22Rv1 (cell line): ENCODE results near the gene SNX8.

ENCODE experiments used
- ZFX ChIP-seq: fragments of 450-650 bp; IDR thresholded peaks from 2 replicates; pipeline ENCODE4 v1.6.1; 2017; ENCODE audit warnings: antibody characterized with exemption, borderline replicate concordance
- TF ChIP-seq, protein P1 (sequence below): fragments of 450-650 bp; IDR thresholded peaks from 2 replicates; pipeline ENCODE4 v1.5.1; 2017; ENCODE audit warnings: mild to moderate bottlenecking

DNA sequence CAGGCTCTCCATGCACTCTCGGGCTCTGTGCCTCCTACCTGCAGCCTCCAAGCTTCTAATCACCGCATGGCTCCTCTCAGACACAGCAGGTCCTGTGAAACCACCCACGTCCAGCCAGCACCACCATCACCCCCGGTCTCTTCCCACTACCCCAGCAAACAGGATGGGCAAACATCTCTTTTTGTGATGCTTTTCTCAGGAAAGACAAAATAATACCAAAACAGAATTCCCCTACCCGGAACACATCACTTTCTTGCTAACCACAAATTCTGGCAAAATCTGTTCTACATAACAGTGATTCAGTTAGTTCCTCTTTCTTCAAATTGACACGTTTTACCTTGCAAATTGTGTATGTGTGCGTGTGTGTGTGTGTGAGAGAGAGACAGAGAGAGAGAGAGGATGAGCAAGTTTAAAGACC lies 6.5 kb downstream of the SNX8 start:
- TF ChIP-seq, protein P1, sequence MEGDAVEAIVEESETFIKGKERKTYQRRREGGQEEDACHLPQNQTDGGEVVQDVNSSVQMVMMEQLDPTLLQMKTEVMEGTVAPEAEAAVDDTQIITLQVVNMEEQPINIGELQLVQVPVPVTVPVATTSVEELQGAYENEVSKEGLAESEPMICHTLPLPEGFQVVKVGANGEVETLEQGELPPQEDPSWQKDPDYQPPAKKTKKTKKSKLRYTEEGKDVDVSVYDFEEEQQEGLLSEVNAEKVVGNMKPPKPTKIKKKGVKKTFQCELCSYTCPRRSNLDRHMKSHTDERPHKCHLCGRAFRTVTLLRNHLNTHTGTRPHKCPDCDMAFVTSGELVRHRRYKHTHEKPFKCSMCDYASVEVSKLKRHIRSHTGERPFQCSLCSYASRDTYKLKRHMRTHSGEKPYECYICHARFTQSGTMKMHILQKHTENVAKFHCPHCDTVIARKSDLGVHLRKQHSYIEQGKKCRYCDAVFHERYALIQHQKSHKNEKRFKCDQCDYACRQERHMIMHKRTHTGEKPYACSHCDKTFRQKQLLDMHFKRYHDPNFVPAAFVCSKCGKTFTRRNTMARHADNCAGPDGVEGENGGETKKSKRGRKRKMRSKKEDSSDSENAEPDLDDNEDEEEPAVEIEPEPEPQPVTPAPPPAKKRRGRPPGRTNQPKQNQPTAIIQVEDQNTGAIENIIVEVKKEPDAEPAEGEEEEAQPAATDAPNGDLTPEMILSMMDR, result no peak
- no peak for TF ChIP-seq ZFX
